ENCODE measurements around the gene PFDN2.
A peak's percentile ranks its signal among the peaks of the same experiment; 100 is the strongest.

PFDN2 gene

DNA sequence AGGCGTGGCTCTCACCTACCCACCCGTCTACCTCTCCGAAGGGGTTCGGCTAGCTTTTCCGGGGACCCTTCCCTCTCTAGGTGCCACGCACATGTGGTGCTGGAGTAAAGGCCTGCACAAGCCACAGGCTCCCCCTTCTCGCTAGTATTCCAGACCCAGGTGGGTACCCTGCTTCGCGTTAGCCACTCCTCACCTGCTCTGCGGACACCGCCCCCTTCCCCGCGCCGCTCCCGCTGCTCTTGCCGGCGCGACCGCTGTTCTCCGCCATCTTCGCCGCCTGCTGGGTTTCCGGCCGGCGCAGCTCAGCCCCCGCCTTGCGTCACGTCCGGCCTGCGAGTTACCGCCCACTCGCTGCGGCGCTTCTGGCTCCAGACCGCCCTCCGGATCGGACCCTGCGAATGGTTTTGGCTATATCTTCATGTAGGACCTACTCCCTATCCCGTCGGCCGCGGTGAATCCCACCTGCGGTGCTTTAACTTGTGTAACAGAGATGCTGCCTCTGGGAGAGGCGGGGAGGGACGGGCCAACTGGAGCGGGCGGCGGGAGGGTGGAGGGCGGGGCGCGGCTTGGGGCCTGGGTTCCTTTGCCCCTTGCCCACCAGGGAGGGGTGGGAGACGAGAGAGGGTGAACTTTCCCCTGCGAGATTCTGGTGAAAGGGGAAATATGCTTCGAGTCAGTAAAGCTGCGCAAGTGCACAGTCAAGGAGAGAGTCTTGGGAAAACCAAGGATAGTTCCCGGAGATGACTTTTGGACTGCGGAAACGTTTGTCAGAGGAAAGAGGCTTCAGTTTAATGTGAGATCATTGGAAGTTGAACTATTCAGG, at the start of gene PFDN2, which contains the start of gene NIT1:
PFDN2 (minus strand) TSS at position 279 of the 823 bp plus-strand sequence; CDS start at position 268, 11 bp downstream.
NIT1 (plus strand) TSS at position 347 of the 823 bp plus-strand sequence; CDS start at position 419, 72 bp downstream.
- peak; percentile 71 for DNase-seq

DNA sequence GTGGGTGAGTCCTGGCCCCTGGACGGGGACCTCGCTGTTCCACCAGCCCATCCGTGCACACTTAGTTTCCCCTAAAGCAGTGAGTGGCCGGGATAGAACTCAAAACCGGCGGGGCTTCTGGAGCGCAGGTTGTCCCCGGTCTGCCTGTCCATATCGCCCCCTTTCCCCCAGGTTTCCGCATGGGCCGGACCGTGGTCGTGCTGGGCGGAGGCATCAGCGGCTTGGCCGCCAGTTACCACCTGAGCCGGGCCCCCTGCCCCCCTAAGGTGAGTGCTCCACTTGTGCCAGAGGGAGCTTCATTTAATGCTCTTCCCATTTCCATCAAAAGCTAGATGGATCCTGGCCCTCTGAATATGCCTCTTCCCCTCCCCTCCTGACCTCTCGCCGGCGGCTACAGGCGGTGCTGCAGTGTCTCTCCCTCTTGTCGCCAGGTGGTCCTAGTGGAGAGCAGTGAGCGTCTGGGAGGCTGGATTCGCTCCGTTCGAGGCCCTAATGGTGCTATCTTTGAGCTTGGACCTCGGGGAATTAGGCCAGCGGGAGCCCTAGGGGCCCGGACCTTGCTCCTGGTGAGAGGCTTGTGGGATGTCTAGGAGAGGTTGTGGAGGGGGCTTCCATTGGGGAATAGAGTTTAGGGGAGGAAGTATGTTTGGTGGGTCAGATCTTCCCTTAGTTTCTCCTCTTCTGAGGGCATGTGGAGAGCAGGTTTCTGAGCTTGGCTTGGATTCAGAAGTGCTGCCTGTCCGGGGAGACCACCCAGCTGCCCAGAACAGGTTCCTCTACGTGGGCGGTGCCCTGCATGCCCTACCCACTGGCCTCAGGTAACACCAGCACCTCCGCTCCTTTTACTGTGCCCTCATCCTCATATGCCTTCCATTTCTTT, 49.1 kb upstream of the PFDN2 start:
- no peak for DNase-seq

DNA sequence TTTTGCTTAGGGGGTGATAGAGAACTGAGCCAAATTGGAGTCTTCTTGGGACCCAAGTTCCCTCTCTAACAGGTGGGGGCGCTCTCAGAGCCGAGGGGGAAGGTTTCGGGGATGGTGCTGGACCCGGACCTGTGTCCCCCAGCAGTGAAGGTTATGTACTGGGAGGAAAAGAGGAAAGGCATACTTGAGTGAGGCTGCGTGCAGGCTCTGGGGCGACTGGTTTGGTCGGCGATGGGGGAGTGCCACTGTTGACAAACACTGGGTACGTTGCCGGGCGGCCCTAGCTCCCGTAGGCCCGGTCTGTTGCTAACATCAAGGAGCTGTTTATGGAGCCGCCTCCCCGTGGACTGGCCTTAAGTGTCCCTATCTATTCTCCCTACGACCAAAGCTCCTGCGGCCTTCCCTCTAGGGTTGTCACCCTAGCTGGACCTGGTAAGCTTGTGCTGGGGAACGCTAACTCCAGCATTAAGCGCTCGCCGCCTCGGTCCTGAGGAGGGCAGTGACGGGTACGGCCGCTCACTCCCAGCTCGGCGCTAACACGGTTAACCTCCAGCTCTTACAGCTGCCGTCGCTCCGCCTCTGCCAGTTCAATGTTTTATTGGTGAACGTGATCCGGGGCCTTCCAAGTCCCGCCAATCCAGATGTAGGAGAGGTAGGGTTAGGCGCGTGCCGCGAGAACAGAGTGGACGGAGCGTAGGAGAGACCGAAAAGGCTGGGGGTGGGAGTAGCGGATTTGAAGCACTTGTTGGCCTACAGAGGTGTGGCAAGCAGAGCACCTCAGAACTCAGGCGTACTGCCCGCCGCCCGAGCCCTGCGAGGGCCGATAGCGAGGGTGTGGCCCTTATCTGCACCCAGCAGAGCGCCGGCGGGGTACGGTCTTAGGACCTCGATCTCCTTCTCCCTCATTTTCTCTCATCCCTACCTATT, 48.2 kb upstream of the PFDN2 start, which contains the start of gene PPOX:
PPOX (plus strand) TSS at position 685 of the 927 bp plus-strand sequence. CDS start 422 bp downstream, outside the sequence.
- peak; percentile 97 for DNase-seq

DNA sequence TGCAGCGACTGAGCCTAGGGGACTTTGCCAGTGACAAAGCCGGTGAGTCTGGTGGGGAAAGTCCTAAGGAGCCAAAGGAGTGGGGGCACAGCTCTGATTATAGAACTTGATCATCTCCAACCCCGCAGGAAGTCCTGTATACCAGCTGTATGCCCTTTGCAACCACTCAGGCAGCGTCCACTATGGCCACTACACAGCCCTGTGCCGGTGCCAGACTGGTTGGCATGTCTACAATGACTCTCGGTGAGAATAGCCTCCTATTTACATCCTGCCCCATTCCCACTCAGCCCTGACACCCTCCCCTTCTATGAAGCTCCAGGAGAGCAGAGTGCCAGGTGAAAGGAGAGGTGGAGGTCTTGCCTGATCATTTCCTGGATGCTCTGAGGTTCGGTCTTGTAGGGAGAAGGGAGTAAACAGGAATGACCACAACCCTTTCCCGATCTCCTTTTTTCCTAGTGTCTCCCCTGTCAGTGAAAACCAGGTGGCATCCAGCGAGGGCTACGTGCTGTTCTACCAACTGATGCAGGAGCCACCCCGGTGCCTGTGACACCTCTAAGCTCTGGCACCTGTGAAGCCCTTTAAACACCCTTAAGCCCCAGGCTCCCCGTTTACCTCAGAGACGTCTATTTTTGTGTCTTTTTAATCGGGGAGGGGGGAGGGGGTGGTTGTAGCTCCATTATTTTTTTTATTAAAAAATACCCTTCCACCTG, 47.2 kb upstream of the PFDN2 start:
- no peak for DNase-seq

DNA sequence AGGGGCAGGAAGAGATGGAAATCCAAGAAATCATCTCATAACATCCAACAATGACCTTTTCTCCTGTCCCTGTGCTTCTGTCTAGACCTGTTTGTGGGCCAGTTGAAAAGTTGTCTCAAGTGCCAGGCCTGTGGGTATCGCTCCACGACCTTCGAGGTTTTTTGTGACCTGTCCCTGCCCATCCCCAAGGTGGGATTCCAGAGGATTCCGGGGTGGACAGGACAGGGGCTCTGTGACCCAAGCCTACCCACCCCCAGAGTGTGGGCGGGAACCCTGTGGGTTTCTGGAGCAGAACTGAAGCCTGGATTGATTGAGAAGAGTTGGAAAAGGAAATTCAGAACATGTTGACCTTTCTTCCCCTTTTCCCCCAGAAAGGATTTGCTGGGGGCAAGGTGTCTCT, 46.0 kb upstream of the PFDN2 start:
- no peak for DNase-seq

DNA sequence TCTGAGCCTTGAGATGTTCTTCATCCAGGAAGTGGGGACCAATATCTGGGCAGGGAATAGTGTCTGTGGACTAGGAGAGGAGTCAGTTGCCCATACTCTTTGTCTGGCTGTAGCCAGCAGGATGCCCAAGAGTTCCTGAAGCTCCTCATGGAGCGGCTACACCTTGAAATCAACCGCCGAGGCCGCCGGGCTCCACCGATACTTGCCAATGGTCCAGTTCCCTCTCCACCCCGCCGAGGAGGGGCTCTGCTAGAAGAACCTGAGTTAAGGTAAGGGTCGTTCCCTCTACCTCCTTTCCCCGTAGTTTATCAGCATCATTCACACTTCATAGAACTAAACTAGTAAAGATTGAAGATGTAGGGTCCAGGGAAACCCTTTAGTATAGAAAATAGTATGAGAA, 45.0 kb upstream of the PFDN2 start:
- no peak for DNase-seq

DNA sequence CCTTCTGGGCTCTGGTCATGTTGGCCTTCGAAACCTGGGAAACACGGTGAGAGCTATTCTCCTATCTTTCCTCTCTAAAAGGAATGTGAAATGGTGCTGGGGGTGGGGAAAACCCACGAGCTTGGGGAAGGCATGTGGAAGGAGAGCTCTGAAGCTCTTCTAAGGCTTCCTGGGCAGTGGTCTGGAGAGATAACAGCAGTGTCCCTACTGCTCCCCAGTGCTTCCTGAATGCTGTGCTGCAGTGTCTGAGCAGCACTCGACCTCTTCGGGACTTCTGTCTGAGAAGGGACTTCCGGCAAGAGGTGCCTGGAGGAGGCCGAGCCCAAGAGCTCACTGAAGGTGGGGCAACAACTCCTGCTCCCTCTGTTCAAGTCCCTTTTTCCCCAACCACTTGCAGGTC, 44.2 kb upstream of the PFDN2 start:
- no peak for DNase-seq

- DNase-seq = no peak
Measured at GRCh38 chr1:161161652-161162051, 43.8 kb upstream of the PFDN2 start.

DNA sequence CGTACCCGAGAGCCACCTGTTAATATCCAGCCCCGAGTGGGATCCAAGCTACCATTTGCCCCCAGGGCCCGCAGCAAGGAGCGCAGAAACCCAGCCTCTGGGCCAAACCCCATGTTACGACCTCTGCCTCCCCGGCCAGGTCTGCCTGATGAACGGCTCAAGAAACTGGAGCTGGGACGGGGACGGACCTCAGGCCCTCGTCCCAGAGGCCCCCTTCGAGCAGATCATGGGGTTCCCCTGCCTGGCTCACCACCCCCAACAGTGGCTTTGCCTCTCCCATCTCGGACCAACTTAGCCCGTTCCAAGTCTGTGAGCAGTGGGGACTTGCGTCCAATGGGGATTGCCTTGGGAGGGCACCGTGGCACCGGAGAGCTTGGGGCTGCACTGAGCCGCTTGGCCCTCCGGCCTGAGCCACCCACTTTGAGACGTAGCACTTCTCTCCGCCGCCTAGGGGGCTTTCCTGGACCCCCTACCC, 42.9 kb upstream of the PFDN2 start:
- DNase-seq = no peak

GRCh38 chr1:161159913-161160243, 42.0 kb upstream of the PFDN2 start:
- no peak for DNase-seq

GRCh38 chr1:161159087-161159912, 41.5 kb upstream of the PFDN2 start, which contains the start of gene USP21:
Gene USP21 (plus strand): TSS chr1:161159500. CDS start chr1:161160641, 1,141 bp downstream.
- peak; percentile 91 for DNase-seq

DNA sequence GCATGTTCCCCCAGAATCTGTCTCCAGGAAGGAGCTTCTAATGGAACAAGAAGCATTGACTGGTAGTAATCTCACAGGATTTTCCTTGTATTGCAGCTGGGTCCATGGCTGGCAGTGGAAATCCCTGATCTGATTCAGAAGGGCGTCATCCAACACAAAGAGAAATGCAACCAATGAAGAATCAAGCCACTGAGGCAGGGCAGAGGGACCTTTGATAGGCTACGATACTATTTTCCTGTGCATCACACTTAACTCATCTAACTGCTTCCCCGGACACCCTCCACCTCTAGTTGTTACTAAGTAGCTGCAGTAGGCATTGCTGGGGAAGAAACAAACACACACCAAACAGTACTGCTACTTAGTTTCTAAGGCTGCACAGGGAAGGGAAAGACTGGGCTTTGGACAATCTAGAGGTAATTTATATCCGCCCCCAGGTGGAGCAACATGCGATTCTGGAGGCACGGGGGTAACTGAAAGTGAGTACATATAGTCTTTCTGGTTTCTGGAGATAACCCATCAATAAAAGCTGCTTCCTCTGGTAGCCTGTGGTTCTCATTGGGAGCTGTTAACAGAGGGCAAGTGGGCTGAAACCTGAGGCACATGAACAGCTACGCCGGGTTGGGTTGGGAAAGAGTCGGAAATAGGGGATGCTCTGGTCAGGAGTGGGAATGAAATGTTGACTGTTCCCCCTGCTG, 40.6 kb upstream of the PFDN2 start:
- no peak for DNase-seq

- DNase-seq = no peak
Measured at GRCh38 chr1:161157867-161158266, 40.0 kb upstream of the PFDN2 start.

- DNase-seq = peak; percentile 85
Measured at GRCh38 chr1:161153682-161154337, 36.0 kb upstream of the PFDN2 start, which contains the start of gene UFC1. Gene UFC1 (plus strand): TSS chr1:161153978. CDS start chr1:161153998, 20 bp downstream.

DNA sequence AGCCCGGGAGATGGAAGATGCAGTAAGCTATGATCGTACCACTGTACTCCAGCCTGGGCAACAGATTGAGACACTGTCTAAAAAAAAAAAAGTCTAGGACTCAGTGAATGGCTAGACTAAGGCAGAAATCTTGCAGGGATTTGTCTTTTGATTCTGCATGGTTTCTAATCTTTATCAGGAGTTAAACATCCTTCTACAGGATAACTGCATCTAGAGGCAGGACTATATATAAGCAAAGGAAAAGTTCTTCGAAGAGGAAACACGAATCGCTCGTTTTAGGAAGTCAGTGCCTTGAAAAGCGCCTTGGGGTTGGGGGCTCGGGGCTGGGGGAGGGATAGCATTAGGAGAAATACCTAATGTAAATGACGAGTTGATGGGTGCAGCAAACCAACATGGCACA, 35.3 kb upstream of the PFDN2 start:
- no peak for DNase-seq

DNA sequence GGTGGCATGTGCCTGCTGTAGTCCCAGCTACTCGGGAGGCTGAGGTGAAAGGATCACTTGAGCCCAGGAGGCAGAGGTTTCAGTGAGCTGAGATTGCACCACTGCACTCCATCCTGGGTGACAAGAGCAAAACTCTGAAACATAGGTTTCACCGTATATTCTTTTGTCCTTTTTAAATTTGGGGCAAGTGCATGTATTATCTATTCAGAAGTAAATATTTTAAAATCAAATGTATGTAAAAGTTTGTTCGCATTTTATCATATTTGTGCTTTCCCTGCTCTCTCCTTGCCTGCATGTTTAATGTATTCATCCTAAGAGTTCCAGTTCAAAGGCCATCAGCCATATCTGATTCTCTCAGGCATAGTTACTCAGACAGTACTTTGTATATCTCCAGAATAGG, 28.0 kb upstream of the PFDN2 start:
- no peak for DNase-seq

GRCh38 chr1:161140755-161141400, 23.0 kb upstream of the PFDN2 start:
- no peak for DNase-seq

DNA sequence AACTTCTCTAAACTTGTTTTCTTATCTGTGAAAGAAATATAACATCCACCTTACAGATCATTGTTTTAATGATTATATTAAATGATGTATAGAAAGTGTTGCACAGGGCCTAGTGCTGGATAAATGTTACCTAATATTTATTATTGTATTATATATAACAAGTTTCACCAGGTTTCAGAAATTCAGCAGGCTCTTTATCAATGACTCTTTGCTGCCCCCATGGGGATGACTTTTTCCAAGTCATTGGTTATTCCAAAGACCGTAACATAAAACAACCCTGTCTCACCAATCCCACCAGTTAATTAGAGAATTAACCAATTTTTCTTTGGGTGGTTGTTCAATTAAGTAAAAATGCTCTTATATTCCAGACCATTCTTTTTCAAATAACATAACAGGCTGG, 21.9 kb upstream of the PFDN2 start:
- peak; percentile 32 for DNase-seq

GRCh38 chr1:161138431-161138830, 20.6 kb upstream of the PFDN2 start:
- DNase-seq = no peak

Measured in NCI-H1105 (cell line).